Retinal pigment epithelial cell (primary cell): Measurements from ENCODE around the gene BLOC1S5.

Experiments
- DNase-seq: peaks from one replicate; pipeline ENCODE4 v3.0.0-alpha.2; 2010; ENCODE audit warnings: low read depth
- H3K4me3 ChIP-seq: 2 replicates; pipeline ENCODE4 v1.5.1; 2011; ENCODE audit warnings: mild to moderate bottlenecking, low read length, control low read depth, moderate library complexity
- TF ChIP-seq, protein P1 (sequence below): conservative IDR thresholded peaks from 2 replicates; pipeline ENCODE4 v1.5.1; 2011; ENCODE audit warnings: low read depth, low read length, control low read depth, inconsistent platforms

Gene BLOC1S5

GRCh38 chr6:8105791-8106190, 41.6 kb upstream of the BLOC1S5 start:
- H3K4me3 ChIP-seq = no peak overlapping the region
- no peak for DNase-seq
- TF ChIP-seq, protein P1, sequence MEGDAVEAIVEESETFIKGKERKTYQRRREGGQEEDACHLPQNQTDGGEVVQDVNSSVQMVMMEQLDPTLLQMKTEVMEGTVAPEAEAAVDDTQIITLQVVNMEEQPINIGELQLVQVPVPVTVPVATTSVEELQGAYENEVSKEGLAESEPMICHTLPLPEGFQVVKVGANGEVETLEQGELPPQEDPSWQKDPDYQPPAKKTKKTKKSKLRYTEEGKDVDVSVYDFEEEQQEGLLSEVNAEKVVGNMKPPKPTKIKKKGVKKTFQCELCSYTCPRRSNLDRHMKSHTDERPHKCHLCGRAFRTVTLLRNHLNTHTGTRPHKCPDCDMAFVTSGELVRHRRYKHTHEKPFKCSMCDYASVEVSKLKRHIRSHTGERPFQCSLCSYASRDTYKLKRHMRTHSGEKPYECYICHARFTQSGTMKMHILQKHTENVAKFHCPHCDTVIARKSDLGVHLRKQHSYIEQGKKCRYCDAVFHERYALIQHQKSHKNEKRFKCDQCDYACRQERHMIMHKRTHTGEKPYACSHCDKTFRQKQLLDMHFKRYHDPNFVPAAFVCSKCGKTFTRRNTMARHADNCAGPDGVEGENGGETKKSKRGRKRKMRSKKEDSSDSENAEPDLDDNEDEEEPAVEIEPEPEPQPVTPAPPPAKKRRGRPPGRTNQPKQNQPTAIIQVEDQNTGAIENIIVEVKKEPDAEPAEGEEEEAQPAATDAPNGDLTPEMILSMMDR = no peak

DNA sequence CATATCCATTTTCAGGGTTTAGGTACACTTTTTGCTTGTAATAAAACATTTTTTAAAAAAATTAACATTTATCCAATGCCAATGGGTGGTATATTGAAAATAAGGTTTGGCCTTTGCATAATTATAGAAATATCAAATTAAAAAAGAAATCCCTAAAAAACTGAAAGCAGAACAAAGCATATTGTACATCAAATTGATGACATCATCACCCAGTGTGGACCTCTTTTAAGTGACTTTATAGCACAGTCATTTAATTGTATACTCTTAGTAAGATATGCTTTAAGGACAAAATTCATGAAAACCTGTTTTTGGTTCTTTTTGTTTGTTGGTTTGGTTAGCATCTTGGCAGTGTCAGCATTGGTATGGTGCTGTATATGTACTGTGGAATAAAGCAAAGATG, 39.5 kb upstream of the BLOC1S5 start:
- TF ChIP-seq, protein P1 = no peak
- H3K4me3 ChIP-seq = no peak overlapping the region
- DNase-seq = no peak

DNA sequence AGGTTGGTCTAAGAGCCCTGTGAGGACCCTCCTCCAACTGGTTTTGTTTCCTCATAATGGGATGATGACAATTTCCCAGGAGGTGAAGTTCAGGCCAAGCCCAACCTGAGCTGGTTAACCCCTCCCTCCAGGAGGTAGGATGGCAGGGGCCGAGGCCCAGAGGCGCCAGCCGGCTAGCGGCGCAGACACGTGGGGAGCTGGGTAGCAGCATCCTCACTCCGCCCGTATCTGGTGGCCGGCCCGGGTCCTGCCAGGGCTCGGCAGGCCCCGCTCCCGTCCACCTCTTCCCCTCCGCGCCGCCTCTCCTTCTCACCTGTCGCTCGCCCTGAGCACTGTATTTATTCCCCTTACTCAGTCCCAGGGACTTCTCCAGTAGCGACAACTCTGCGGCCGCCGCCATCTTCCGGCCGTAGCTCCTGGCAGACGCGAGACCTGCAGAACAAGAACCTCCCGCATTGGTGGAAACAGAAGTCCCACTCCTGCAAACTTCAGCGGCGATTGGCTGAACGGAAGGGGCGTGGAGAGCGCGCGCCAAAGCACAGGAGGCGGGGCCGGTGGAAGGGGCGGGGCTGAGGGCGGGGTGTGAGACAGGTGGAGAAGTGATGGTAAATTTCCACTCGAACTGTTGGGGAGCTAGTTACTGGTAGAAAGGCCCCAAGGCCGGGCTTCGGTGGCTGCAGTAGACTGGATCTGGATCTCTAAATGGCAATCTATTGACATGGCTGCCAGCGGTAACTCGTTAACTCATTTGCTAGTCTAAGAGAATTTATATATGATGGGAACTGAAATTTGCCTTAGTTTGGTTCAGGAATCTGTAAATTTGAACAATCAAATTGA, 38.2 kb upstream of the BLOC1S5 start, which contains the start of gene EEF1E1:
Gene EEF1E1 (minus strand): TSS at position 427 of the 837 bp plus-strand sequence. CDS start 27 bp downstream, at position 400.
- DNase-seq = peak; percentile 89
- TF ChIP-seq, protein P1 = no peak
- H3K4me3 ChIP-seq = peak within 1 kb of the TSS; percentile 69

GRCh38 chr6:8100159-8100854, 36.1 kb upstream of the BLOC1S5 start:
- TF ChIP-seq, protein P1 = no peak
- H3K4me3 ChIP-seq = no peak overlapping the region
- DNase-seq = no peak

GRCh38 chr6:8090650-8091049, 26.5 kb upstream of the BLOC1S5 start:
- no peak overlapping the region for H3K4me3 ChIP-seq
- TF ChIP-seq, protein P1 = no peak
- DNase-seq = no peak

DNA sequence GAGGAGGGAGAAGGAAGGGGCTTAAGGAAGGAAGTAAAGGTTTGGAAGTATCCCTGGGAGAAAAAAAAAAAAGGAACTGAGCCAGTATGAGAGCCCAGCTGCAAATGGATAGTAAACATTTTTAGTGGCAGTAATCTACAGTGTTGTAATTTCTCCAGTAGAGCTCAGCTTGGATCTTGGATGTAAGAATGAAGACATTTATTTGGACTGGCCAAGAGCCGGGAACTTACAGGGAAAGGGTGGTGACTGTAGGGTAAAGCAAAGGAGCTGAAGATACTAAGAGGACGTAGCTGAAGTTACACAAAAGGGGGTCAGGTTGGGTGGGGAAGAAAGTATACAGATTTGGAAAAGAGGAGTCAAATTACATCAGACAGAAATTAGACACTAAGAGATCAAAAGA, 24.7 kb upstream of the BLOC1S5 start:
- H3K4me3 ChIP-seq = no peak overlapping the region
- TF ChIP-seq, protein P1 = no peak
- DNase-seq = no peak
